IMR-90 (cell line): Measurements from ENCODE around the gene MAP2. TPM values are rescaled to one million over a fixed set of nuclear protein-coding genes. Genes with fewer than 3 reads are reported as not detected.

Experiments
- ATAC-seq: fragments of 200-7000 bp; cut with Tn5 transposase; 2 replicates; pipeline ENCODE4 v1.9.1; 2020; ENCODE audit warnings: low read depth, mild to moderate bottlenecking, moderate library complexity
- BruUV-seq: library from RNA; stranded (reverse); fragments of 400-500 nt; replicated peaks from 2 replicates; lab custom pipeline; 2021; lab: Mats Ljungman, UMichigan
- CTCF ChIA-PET: fragments of 300-600 bp; formaldehyde crosslinking; extraction: SDS; loops from one replicate; lab custom pipeline; 2021; ENCODE audit warnings: antibody characterized with exemption; lab: Yijun Ruan, JAX
- POLR2A ChIA-PET: fragments of 300-600 bp; sonication (Branson Sonifier 250); formaldehyde crosslinking; loops from one replicate; lab custom pipeline; 2022; ENCODE audit warnings: antibody characterized with exemption; ENCODE audit not compliant: unreplicated experiment; lab: Charles Lee
- DNase-seq: peaks from one replicate; pipeline ENCODE4 v3.0.0; 2013
- H2AFZ ChIP-seq: replicated peaks from 2 replicates; pipeline ENCODE3; 2013; ENCODE audit warnings: low read length, mild to moderate bottlenecking; ENCODE audit not compliant: poor library complexity
- H2AK5ac ChIP-seq: 2 replicates; pipeline ENCODE4 v1.6.1; 2013; ENCODE audit warnings: low read depth, low read length, inconsistent platforms
- H2AK9ac ChIP-seq: replicated peaks from 2 replicates; pipeline ENCODE3; 2013; ENCODE audit warnings: mild to moderate bottlenecking, low read depth, low read length, moderate library complexity; ENCODE audit not compliant: poor library complexity
- H2BK120ac ChIP-seq: 2 replicates; pipeline ENCODE4 v1.6.1; 2013; ENCODE audit warnings: low read depth, low read length, inconsistent platforms
- H2BK15ac ChIP-seq: 3 replicates; pipeline ENCODE4 v1.6.1; 2013; ENCODE audit warnings: low read depth, low read length, inconsistent platforms
- H2BK20ac ChIP-seq: 2 replicates; pipeline ENCODE4 v1.6.1; 2013; ENCODE audit warnings: low read depth, mild to moderate bottlenecking, inconsistent platforms, low read length, moderate library complexity
- H2BK5ac ChIP-seq: 2 replicates; pipeline ENCODE4 v1.6.1; 2013; ENCODE audit warnings: mild to moderate bottlenecking, low read depth, low read length, inconsistent platforms; ENCODE audit not compliant: poor library complexity, severe bottlenecking
- H3K14ac ChIP-seq: replicated peaks from 2 replicates; pipeline ENCODE4 v1.6.1; 2013; ENCODE audit warnings: low read depth, low read length, inconsistent platforms
- H3K18ac ChIP-seq: 2 replicates; pipeline ENCODE4 v1.6.1; 2013; ENCODE audit warnings: low read depth, low read length, control low read depth
- H3K23ac ChIP-seq: 2 replicates; pipeline ENCODE4 v1.6.1; 2013; ENCODE audit warnings: low read depth, low read length, inconsistent platforms
- H3K27ac ChIP-seq: 2 replicates; pipeline ENCODE4 v1.5.1; 2013; ENCODE audit warnings: mild to moderate bottlenecking, control low read depth, low read length; ENCODE audit not compliant: insufficient read depth
- H3K27me3 ChIP-seq: 2 replicates; pipeline ENCODE4 v1.6.1; 2013; ENCODE audit warnings: low read length; ENCODE audit not compliant: control insufficient read depth, insufficient read depth
- H3K36me3 ChIP-seq: 2 replicates; pipeline ENCODE4 v1.6.1; 2013; ENCODE audit warnings: low read length, mixed read lengths; ENCODE audit not compliant: control insufficient read depth, insufficient read depth
- H3K4ac ChIP-seq: 2 replicates; pipeline ENCODE4 v1.6.1; 2013; ENCODE audit warnings: low read depth, low read length, inconsistent platforms
- H3K4me1 ChIP-seq: 2 replicates; pipeline ENCODE4 v1.6.1; 2013; ENCODE audit warnings: low read length, mixed read lengths; ENCODE audit not compliant: control insufficient read depth, insufficient read depth
- H3K4me2 ChIP-seq: 2 replicates; pipeline ENCODE4 v1.6.1; 2013; ENCODE audit warnings: low read depth, mild to moderate bottlenecking, control low read depth, low read length, moderate library complexity
- H3K4me3 ChIP-seq: 2 replicates; pipeline ENCODE4 v1.5.1; 2013; ENCODE audit warnings: low read depth, mild to moderate bottlenecking, control low read depth, low read length, moderate library complexity; ENCODE audit not compliant: insufficient read depth
- H3K56ac ChIP-seq: 2 replicates; pipeline ENCODE4 v1.6.1; 2013; ENCODE audit warnings: low read length, inconsistent platforms; ENCODE audit not compliant: insufficient read depth; ENCODE audit errors: extremely low read depth
- H3K79me1 ChIP-seq, 2 experiments: 2 replicates each; pipeline ENCODE4 v1.6.1; 2013; ENCODE audit warnings: low read length in 2 of 2, inconsistent platforms in 1 of 2, low read depth in 1 of 2
- H3K9ac ChIP-seq: 2 replicates; pipeline ENCODE4 v1.6.1; 2013; ENCODE audit warnings: low read depth, low read length, control low read depth
- H3K9me1 ChIP-seq: 2 replicates; pipeline ENCODE4 v1.6.1; 2013; ENCODE audit warnings: low read length, inconsistent platforms; ENCODE audit not compliant: insufficient read depth
- H3K9me3 ChIP-seq: 2 replicates; pipeline ENCODE4 v1.6.1; 2013; ENCODE audit warnings: low read length; ENCODE audit not compliant: control insufficient read depth, insufficient read depth
- H4K20me1 ChIP-seq: 2 replicates; pipeline ENCODE4 v1.6.1; 2013; ENCODE audit warnings: low read length, inconsistent platforms; ENCODE audit not compliant: insufficient read depth
- H4K5ac ChIP-seq: 2 replicates; pipeline ENCODE4 v1.6.1; 2013; ENCODE audit warnings: mild to moderate bottlenecking, low read depth, low read length, control low read depth
- H4K8ac ChIP-seq, 2 experiments: 2 replicates each; pipeline ENCODE4 v1.6.1; 2013; ENCODE audit warnings: low read depth in 2 of 2, low read length in 2 of 2, control low read depth in 1 of 2, inconsistent platforms in 1 of 2
- H4K91ac ChIP-seq: 2 replicates; pipeline ENCODE4 v1.6.1; 2013; ENCODE audit warnings: low read depth, low read length, inconsistent platforms; ENCODE audit not compliant: insufficient read depth
- FOS ChIP-seq: fragments of 150-350 bp; IDR thresholded peaks from 2 replicates; pipeline ENCODE4 v1.6.1; 2016; ENCODE audit warnings: low read depth, low read length
- MAFK ChIP-seq: IDR thresholded peaks from 2 replicates; pipeline ENCODE4 v1.6.1; 2012; ENCODE audit warnings: low read depth, low read length, improper control_type of control experiment
- RFX5 ChIP-seq: IDR thresholded peaks from 2 replicates; pipeline ENCODE4 v1.8.0; 2012; ENCODE audit warnings: low read depth, mild to moderate bottlenecking, low read length, moderate library complexity
- WGBS, 2 experiments: methylation state at CpG; one replicate each; pipeline versions ENCODE4 v1.1.5 to v1.1.7; 2013; ENCODE audit warnings: missing lambda C conversion rate in 2 of 2; ENCODE audit not compliant: insufficient read length in 1 of 2; ENCODE audit errors: extremely low coverage in 2 of 2; 5-methylcytosine and 5-hydroxymethylcytosine counted together
- dilution Hi-C: fragments of 300-500 bp; cut with HindIII; formaldehyde crosslinking; loops from one replicate; pipeline ENCODE4 v1.14.3; 2018; ENCODE audit warnings: low sequenced_read_pairs; ENCODE audit not compliant: unreplicated experiment
- in situ Hi-C: fragments of 300-500 bp; cut with MboI; formaldehyde crosslinking; loops from 3 replicates; pipeline ENCODE4 v1.14.3; 2019; ENCODE audit warnings: low sequenced_read_pairs, inconsistent platforms, mixed read lengths
- intact Hi-C: fragments of 100-400 bp; cut with micrococcal nuclease; formaldehyde crosslinking; loops from 2 replicates; pipeline ENCODE4 v1.10.0; 2022
- polyA plus RNA-seq, 3 experiments: library from polyadenylated mRNA; depleted of rRNA; stranded (reverse); fragments of >200 nt; gene quantifications; 2 replicates each; pipeline ENCODE4 v1.2.3, GENCODE V29; 2012; ENCODE audit warnings: low replicate concordance in 1 of 3
- total RNA-seq: library from RNA; depleted of rRNA; stranded (reverse); fragments of >200 nt; gene quantifications from 2 replicates; pipeline ENCODE4 v1.2.3, GENCODE V29; 2012

Gene MAP2
- total and polyA plus RNA-seq, 2 of the 4 experiments (the other 2 are of a cell fraction) = 0.29 to 0.36 TPM

GRCh38 chr2:209593930-209594329 is 170.1 kb downstream of the MAP2 start:
- Histone ChIP-seq H3K9me1 (no peaks in the 10 kb centered on the region), H3K9ac (no peak overlapping the region), H4K20me1 (no peaks in the 10 kb centered on the region), H3K27me3 (no peaks in the 10 kb centered on the region), H2BK20ac (no peak overlapping the region), H2AK5ac (no peak overlapping the region), H3K36me3 (no peaks in the 10 kb centered on the region), H2BK5ac (no peak overlapping the region), H3K4ac (no peak overlapping the region), H3K4me2 (no peak overlapping the region), H3K56ac (no peak overlapping the region), H2AK9ac (no peak overlapping the region), H4K8ac (no peak overlapping the region), H3K79me1 (no peaks in the 10 kb centered on the region), H3K27ac (no peak overlapping the region), H3K4me3 (no peak overlapping the region), H3K4me1 (no peaks in the 10 kb centered on the region), H3K23ac (no peak overlapping the region), H2BK15ac (no peak overlapping the region), H4K91ac (no peak overlapping the region), H3K9me3 (no peaks in the 10 kb centered on the region), H3K18ac (no peak overlapping the region), H2BK120ac (no peak overlapping the region), H3K14ac (no peak overlapping the region), H2AFZ (no peak overlapping the region), H4K5ac (no peak overlapping the region)
- TF ChIP-seq RFX5 (no peak), FOS (no peak), MAFK (no peak)
- ChIA-PET CTCF (interaction anchor here (0.7 kb wide), 1 partner anchor 727 kb away, joined by 5 read pairs; no protein-coding TSS in a partner anchor), POLR2A (interaction anchor here (0.6 kb wide), 1 partner anchor 19 kb away, joined by 11 read pairs; no protein-coding TSS in a partner anchor)
- in situ Hi-C loops = no loop called here
- ATAC-seq (no peak), DNase-seq (no peak)
- no CpG with 5 or more reads among the region's 6 CpGs for WGBS, 2 experiments
- dilution Hi-C loops = no loop called here
- no TSS peak for BruUV-seq
- intact Hi-C loops = no loop called here
